Measurements from ENCODE around the gene GBP4.

The GBP4 gene

DNA sequence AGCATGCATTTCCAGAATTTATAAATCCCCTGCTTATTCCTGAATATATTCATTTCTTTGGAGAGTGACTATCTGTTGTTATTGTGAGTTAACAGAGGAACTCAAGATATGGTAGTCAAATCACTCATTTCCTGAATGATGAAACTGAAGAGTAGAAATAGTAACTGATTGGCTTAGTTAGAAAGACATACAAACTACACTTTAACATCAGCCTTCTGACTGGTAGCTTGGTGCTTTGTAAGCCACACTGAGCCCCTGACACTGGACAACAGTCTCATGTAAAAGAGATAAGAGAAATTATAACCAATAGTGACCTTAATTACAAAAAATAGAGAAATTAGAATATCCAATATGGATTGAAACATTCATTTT lies 27.7 kb downstream of the GBP4 start:
- DNase-seq (no peak), ATAC-seq (ENCODE audit: insufficient read depth, low read depth) (no peak)
- Histone ChIP-seq H3K9ac (ENCODE audit: low read depth, low read length) (no peak overlapping the region), H3K9me3 (ENCODE audit: insufficient read depth, low read length, severe bottlenecking) (no peaks in the 10 kb centered on the region), H3K27me3 (ENCODE audit: insufficient read depth, low read length, poor library complexity) (no peaks in the 10 kb centered on the region), H3K4me3 (ENCODE audit: low read depth in 1 of 2, low read length in 2 of 2) (no peak overlapping the region), H3K27ac (ENCODE audit: low read length) (no peak overlapping the region), H4K20me1 (ENCODE audit: insufficient read depth, low read length) (no peaks in the 10 kb centered on the region), H3K79me2 (ENCODE audit: insufficient read depth, low read length) (no peaks in the 10 kb centered on the region), H3K4me2 (ENCODE audit: insufficient read depth, low read length) (no peak overlapping the region), H3K36me3 (ENCODE audit: insufficient read depth, low read length) (no peaks in the 10 kb centered on the region), H3K4me1 (ENCODE audit: insufficient read depth, low read length) (no peaks in the 10 kb centered on the region), H2AFZ (ENCODE audit: low read depth, low read length) (0 out of 2 replicates have a peak overlapping the region, but pooled peaks have one; percentile 36)
- no peak for TF ChIP-seq EZH2 (IDR thresholded peaks at IDR 0.05; ENCODE audit: borderline replicate concordance, low read depth, low read length, severe bottlenecking)
- TF ChIP-seq, protein P1, sequence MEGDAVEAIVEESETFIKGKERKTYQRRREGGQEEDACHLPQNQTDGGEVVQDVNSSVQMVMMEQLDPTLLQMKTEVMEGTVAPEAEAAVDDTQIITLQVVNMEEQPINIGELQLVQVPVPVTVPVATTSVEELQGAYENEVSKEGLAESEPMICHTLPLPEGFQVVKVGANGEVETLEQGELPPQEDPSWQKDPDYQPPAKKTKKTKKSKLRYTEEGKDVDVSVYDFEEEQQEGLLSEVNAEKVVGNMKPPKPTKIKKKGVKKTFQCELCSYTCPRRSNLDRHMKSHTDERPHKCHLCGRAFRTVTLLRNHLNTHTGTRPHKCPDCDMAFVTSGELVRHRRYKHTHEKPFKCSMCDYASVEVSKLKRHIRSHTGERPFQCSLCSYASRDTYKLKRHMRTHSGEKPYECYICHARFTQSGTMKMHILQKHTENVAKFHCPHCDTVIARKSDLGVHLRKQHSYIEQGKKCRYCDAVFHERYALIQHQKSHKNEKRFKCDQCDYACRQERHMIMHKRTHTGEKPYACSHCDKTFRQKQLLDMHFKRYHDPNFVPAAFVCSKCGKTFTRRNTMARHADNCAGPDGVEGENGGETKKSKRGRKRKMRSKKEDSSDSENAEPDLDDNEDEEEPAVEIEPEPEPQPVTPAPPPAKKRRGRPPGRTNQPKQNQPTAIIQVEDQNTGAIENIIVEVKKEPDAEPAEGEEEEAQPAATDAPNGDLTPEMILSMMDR (IDR thresholded peaks at IDR 0.05; ENCODE audit: borderline replicate concordance, extremely low read depth, low read length, poor library complexity, severe bottlenecking): no peak

- H3K36me3 ChIP-seq (ENCODE audit: insufficient read depth, low read length): no peaks in the 10 kb centered on the region
- peak overlapping the region; percentile 36; the same call in 1 of the 2 replicates for H2AFZ ChIP-seq (ENCODE audit: low read depth, low read length)
- ATAC-seq (ENCODE audit: insufficient read depth, low read depth) (no peak), DNase-seq (no peak)
- no peak overlapping the region for H3K4me2 ChIP-seq (ENCODE audit: insufficient read depth, low read length)
- no peaks in the 10 kb centered on the region for H3K9me3 ChIP-seq (ENCODE audit: insufficient read depth, low read length, severe bottlenecking)
- H3K9ac ChIP-seq (ENCODE audit: low read depth, low read length): no peak overlapping the region
- TF ChIP-seq, protein P1 (IDR thresholded peaks at IDR 0.05; ENCODE audit: borderline replicate concordance, extremely low read depth, low read length, poor library complexity, severe bottlenecking): no peak
- no peak for TF ChIP-seq EZH2 (IDR thresholded peaks at IDR 0.05; ENCODE audit: borderline replicate concordance, low read depth, low read length, severe bottlenecking)
- no peaks in the 10 kb centered on the region for H3K79me2 ChIP-seq (ENCODE audit: insufficient read depth, low read length)
- no peak overlapping the region for H3K4me3 ChIP-seq (ENCODE audit: low read depth in 1 of 2, low read length in 2 of 2)
- H3K4me1 ChIP-seq (ENCODE audit: insufficient read depth, low read length): no peaks in the 10 kb centered on the region
- no peaks in the 10 kb centered on the region for H3K27me3 ChIP-seq (ENCODE audit: insufficient read depth, low read length, poor library complexity)
- H3K27ac ChIP-seq (ENCODE audit: low read length): no peak overlapping the region
- no peaks in the 10 kb centered on the region for H4K20me1 ChIP-seq (ENCODE audit: insufficient read depth, low read length)
These were observed 28.3 kb downstream of the GBP4 start for GRCh38 chr1:89170170-89171066.

DNA sequence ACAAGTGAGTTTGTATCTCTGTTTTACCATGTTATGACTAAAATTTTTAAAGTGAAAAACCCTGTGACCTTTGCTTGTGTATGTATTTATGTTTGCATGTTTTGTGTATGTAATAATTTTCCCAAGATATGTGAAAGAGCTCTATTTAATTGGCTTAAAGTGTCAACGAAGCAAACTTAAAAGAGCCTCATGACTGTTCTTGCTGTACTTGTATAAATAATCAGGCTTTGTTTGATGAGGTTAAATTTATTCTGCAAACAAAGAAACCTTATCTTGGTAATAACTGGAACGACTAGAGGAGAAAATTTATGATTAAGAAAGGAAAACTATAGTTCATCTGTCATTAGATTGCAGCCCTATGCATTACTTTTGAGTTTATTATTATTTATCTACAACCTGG lies 29.6 kb downstream of the GBP4 start:
- Histone ChIP-seq H3K27ac (ENCODE audit: low read length) (no peak overlapping the region), H3K9ac (ENCODE audit: low read depth, low read length) (no peak overlapping the region), H2AFZ (ENCODE audit: low read depth, low read length) (no peak overlapping the region)

More for the DNA sequence above, 29.6 kb downstream of the GBP4 start:
- H4K20me1 ChIP-seq (ENCODE audit: insufficient read depth, low read length): no peaks in the 10 kb centered on the region
- H3K79me2 ChIP-seq (ENCODE audit: insufficient read depth, low read length): no peaks in the 10 kb centered on the region
- no peak for ATAC-seq (ENCODE audit: insufficient read depth, low read depth)
- H3K4me3 ChIP-seq (ENCODE audit: low read depth in 1 of 2, low read length in 2 of 2): no peak overlapping the region
- H3K27me3 ChIP-seq (ENCODE audit: insufficient read depth, low read length, poor library complexity): no peaks in the 10 kb centered on the region
- H3K4me2 ChIP-seq (ENCODE audit: insufficient read depth, low read length): no peak overlapping the region
- TF ChIP-seq, protein P1 (IDR thresholded peaks at IDR 0.05; ENCODE audit: borderline replicate concordance, extremely low read depth, low read length, poor library complexity, severe bottlenecking): no peak
- TF ChIP-seq EZH2 (IDR thresholded peaks at IDR 0.05; ENCODE audit: borderline replicate concordance, low read depth, low read length, severe bottlenecking): no peak
- no peaks in the 10 kb centered on the region for H3K9me3 ChIP-seq (ENCODE audit: insufficient read depth, low read length, severe bottlenecking)
- H3K4me1 ChIP-seq (ENCODE audit: insufficient read depth, low read length): no peaks in the 10 kb centered on the region
- no peaks in the 10 kb centered on the region for H3K36me3 ChIP-seq (ENCODE audit: insufficient read depth, low read length)
- no peak for DNase-seq
